Endodermal cell (in vitro differentiated cells): ENCODE data around the gene TMEM120B. TPM values are rescaled to one million over a fixed set of nuclear protein-coding genes. Genes with fewer than 3 reads are reported as not detected.

Experiments
- DNase-seq: peaks from one replicate; pipeline ENCODE4 v3.0.0-alpha.2; 2017
- H3K27ac ChIP-seq: 2 replicates; pipeline ENCODE4 v1.5.1; 2013; ENCODE audit warnings: mild to moderate bottlenecking, low read depth, low read length, moderate library complexity
- H3K27me3 ChIP-seq: 2 replicates; pipeline ENCODE4 v1.6.1; 2013; ENCODE audit warnings: mild to moderate bottlenecking, low read length, moderate library complexity; ENCODE audit not compliant: insufficient read depth, control insufficient read depth, poor library complexity, severe bottlenecking
- H3K36me3 ChIP-seq: 2 replicates; pipeline ENCODE4 v1.7.0; 2013; ENCODE audit warnings: mild to moderate bottlenecking, low read length, moderate library complexity; ENCODE audit not compliant: control insufficient read depth, insufficient read depth
- H3K4me1 ChIP-seq: one replicate; pipeline ENCODE4 v1.7.0; 2013; ENCODE audit warnings: low read length; ENCODE audit not compliant: control insufficient read depth, insufficient read depth
- H3K4me3 ChIP-seq: 2 replicates; pipeline ENCODE4 v1.5.1; 2013; ENCODE audit warnings: mild to moderate bottlenecking, low read length, moderate library complexity
- H3K9ac ChIP-seq: 2 replicates; pipeline ENCODE4 v1.6.1; 2013; ENCODE audit warnings: mild to moderate bottlenecking, low read length, moderate library complexity; ENCODE audit not compliant: poor library complexity, severe bottlenecking; ENCODE audit errors: extremely low read depth
- H3K9me3 ChIP-seq: 2 replicates; pipeline ENCODE4 v1.6.1; 2013; ENCODE audit warnings: mild to moderate bottlenecking, low read length, moderate library complexity; ENCODE audit not compliant: control insufficient read depth
- H3K27ac Mint-ChIP-seq: 2 replicates; pipeline ENCODE4 v1.8.0; 2020; ENCODE audit warnings: mixed read lengths
- H3K27me3 Mint-ChIP-seq: 2 replicates; pipeline ENCODE4 v1.8.0; 2021; ENCODE audit warnings: mild to moderate bottlenecking, mixed read lengths; ENCODE audit not compliant: insufficient read depth
- H3K36me3 Mint-ChIP-seq: 2 replicates; pipeline ENCODE4 v1.8.0; 2020; ENCODE audit warnings: low read depth, mixed read lengths
- H3K4me1 Mint-ChIP-seq: 2 replicates; pipeline ENCODE4 v1.8.0; 2020; ENCODE audit warnings: mixed read lengths
- H3K4me3 Mint-ChIP-seq: 2 replicates; pipeline ENCODE4 v1.8.0; 2020; ENCODE audit warnings: mild to moderate bottlenecking, moderate library complexity, mixed read lengths
- H3K9me3 Mint-ChIP-seq: 2 replicates; pipeline ENCODE4 v1.8.0; 2020; ENCODE audit warnings: mild to moderate bottlenecking, mixed read lengths
- CTCF ChIP-seq: fragments of 200-600 bp; sonication (generic); conservative IDR thresholded peaks from 2 replicates; pipeline ENCODE4 v1.5.0; 2021; ENCODE audit warnings: antibody characterized with exemption, mild to moderate bottlenecking
- WGBS, 2 experiments: methylation state at CpG; one replicate each; pipeline versions ENCODE4 v1.1.5 to v1.1.7; 2013; ENCODE audit warnings: missing lambda C conversion rate in 2 of 2, mixed read lengths in 1 of 2; ENCODE audit not compliant: insufficient coverage in 1 of 2, insufficient read length in 1 of 2; 5-methylcytosine and 5-hydroxymethylcytosine counted together
- total RNA-seq, 2 donors: library from RNA; stranded (reverse); fragmentation: NEBNext Ultra II Directional in 1 of 2; extraction: Animal tissue kit (Norgen Biotek cat#: 25700) in 1 of 2; gene quantifications; 2 replicates in 1 of 2; 3 replicates in 1 of 2; pipeline ENCODE4 v1.2.1, GENCODE V29; 2021

TMEM120B gene
- total RNA-seq, 2 donors from 2014 or later, result 21.8 to 25.3 TPM

GRCh38 chr12:121766290-121767039 lies 53.9 kb downstream of the TMEM120B start:
- H3K27ac Mint-ChIP-seq, result no peak overlapping the region
- no peaks in the 10 kb centered on the region for H3K27me3 Mint-ChIP-seq
- Histone ChIP-seq H3K9ac (no peak overlapping the region), H3K27me3 (no peaks in the 10 kb centered on the region), H3K4me3 (no peak overlapping the region), H3K36me3 (peaks cover 12% of the 10 kb centered on the region), H3K27ac (no peak overlapping the region), H3K4me1 (peaks cover 10% of the 10 kb centered on the region), H3K9me3 (no peaks in the 10 kb centered on the region)
- H3K36me3 Mint-ChIP-seq, result peaks cover 15% of the 10 kb centered on the region
- H3K4me3 Mint-ChIP-seq, result no peak overlapping the region
- DNase-seq, result no peak
- WGBS, 2 experiments, result 91 to 100% methylated on average over 4 to 5 of the region's 5 CpGs
- H3K4me1 Mint-ChIP-seq, result peaks cover 11% of the 10 kb centered on the region
- TF ChIP-seq CTCF, result no peak
- no peaks in the 10 kb centered on the region for H3K9me3 Mint-ChIP-seq

DNA sequence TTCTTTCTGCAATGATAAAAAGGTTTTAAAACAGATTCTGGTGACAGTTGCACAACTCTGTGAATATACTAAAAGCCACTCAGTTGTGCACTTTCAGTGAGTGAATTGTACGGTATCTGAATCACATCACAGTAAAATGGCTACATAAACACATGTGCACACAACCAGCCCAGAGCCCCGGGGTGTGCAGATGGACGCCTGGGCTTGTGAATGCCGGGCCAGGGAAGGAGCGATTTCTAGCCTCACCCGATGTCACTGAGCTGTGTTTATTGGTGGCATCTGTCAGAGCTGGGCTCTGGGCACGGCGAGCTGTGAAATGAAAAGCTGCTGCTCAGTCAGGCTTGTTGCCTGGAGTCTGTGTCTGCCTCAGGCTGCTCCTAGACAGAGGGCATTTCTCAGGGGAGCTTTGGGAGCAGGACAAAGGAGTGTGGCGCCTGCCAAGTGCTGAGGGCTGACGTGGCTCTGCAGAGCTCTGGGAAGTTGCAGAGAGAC lies 55.0 kb downstream of the TMEM120B start:
- H3K27ac Mint-ChIP-seq, result no peak overlapping the region
- Histone ChIP-seq H3K36me3 (peaks cover 13% of the 10 kb centered on the region), H3K4me1 (peaks cover 1% of the 10 kb centered on the region), H3K4me3 (no peak overlapping the region), H3K27ac (peak overlapping the region; percentile 87), H3K9me3 (no peaks in the 10 kb centered on the region), H3K27me3 (no peaks in the 10 kb centered on the region), H3K9ac (no peak overlapping the region)
- no peaks in the 10 kb centered on the region for H3K9me3 Mint-ChIP-seq
- H3K36me3 Mint-ChIP-seq, result peaks cover 11% of the 10 kb centered on the region
- no peaks in the 10 kb centered on the region for H3K27me3 Mint-ChIP-seq
- no peak overlapping the region for H3K4me3 Mint-ChIP-seq
- no peak for DNase-seq
- H3K4me1 Mint-ChIP-seq, result peaks cover 2% of the 10 kb centered on the region
- no peak for TF ChIP-seq CTCF
- 94 to 100% methylated on average over 3 to 10 of the region's 10 CpGs for WGBS, 2 experiments

DNA sequence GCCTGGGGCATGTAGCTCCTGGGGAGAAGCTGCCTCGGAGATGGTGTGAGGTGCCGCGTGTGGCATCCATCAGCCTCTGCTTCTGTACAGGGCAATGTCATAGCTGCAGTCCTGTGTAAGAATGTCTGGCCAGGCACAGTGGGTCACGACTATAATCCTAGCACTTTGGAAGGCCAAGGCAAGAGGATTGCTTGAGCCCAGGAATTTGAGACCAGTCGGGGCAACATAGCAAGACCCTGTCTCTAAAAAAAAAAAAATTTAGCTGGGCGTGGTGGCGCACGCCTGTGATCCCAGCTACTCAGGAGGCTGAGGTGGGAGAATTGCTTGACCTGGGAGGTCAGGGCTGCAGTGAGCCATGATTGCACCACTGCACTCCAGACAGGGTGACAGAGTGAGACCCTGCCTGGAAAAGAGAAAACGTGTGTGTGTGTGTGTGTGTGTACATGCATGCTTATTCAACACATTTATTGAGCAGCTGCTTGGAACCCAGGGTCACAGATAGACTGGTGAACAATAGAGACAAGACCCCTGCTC lies 56.8 kb downstream of the TMEM120B start:
- Mint-ChIP-seq H3K36me3 (peaks cover 8% of the 10 kb centered on the region), H3K4me1 (peaks cover 4% of the 10 kb centered on the region), H3K4me3 (no peak overlapping the region), H3K27me3 (no peaks in the 10 kb centered on the region), H3K9me3 (no peaks in the 10 kb centered on the region), H3K27ac (peak overlapping the region; percentile 71)
- Histone ChIP-seq H3K36me3 (peaks cover 12% of the 10 kb centered on the region), H3K4me1 (no peaks in the 10 kb centered on the region), H3K4me3 (no peak overlapping the region), H3K27me3 (no peaks in the 10 kb centered on the region), H3K9ac (no peak overlapping the region), H3K9me3 (no peaks in the 10 kb centered on the region), H3K27ac (no peak overlapping the region)
- WGBS, 2 experiments, result 80 to 91% methylated on average over 3 to 9 of the region's 9 CpGs
- no peak for TF ChIP-seq CTCF
- no peak for DNase-seq
